Kidney (tissue), 14 donors: ENCODE measurements around the gene KCNJ9. TPM values are rescaled to one million over a fixed set of nuclear protein-coding genes. Genes with fewer than 3 reads are reported as not detected.
"Not testable (repeated sequence)": the region's sequence is repeated elsewhere in the genome, so short reads cannot be mapped to it uniquely, and the experiment has no call there.

Source experiments
- DNase-seq, 5 donors: peaks; one replicate each; pipeline ENCODE4 v3.0.0-alpha.2; 2013 to 2020
- FAIRE-seq: peaks from 2 replicates; lab custom pipeline; 2012; peaks lifted over from hg19 to GRCh38; lab: Jason Lieb, UNC
- H3K27ac ChIP-seq, 2 donors: one replicate each; pipeline ENCODE4 v1.7.0; 2013; ENCODE audit warnings: low read depth in 2 of 2, low read length in 2 of 2, inconsistent platforms in 1 of 2
- H3K27me3 ChIP-seq: one replicate; pipeline ENCODE4 v1.7.1; 2013; ENCODE audit warnings: low read length, inconsistent platforms; ENCODE audit not compliant: control insufficient read depth, insufficient read depth
- H3K36me3 ChIP-seq, 3 donors: one replicate each; pipeline versions ENCODE4 v1.7.0 to v1.7.1; 2013; ENCODE audit warnings: low read length in 3 of 3, control low read depth in 1 of 3, inconsistent platforms in 1 of 3; ENCODE audit not compliant: insufficient read depth in 3 of 3, control insufficient read depth in 2 of 3
- H3K4me1 ChIP-seq, 3 donors: one replicate each; pipeline versions ENCODE4 v1.7.0 to v1.7.1; 2013; ENCODE audit warnings: low read length in 3 of 3, inconsistent platforms in 1 of 3, low read depth in 1 of 3; ENCODE audit not compliant: control insufficient read depth in 2 of 3, insufficient read depth in 2 of 3
- H3K4me3 ChIP-seq, 3 donors: one replicate each; pipeline versions ENCODE4 v1.7.0 to v1.8.1; 2013; ENCODE audit warnings: low read length in 3 of 3, control low read depth in 1 of 3, inconsistent platforms in 1 of 3
- H3K9ac ChIP-seq, 3 donors: one replicate each; pipeline versions ENCODE4 v1.7.0 to v1.7.1; 2013; ENCODE audit warnings: low read length in 3 of 3, control low read depth in 1 of 3, inconsistent platforms in 1 of 3
- H3K9me3 ChIP-seq, 3 donors: one replicate each; pipeline versions ENCODE4 v1.7.0 to v1.7.1; 2013; ENCODE audit warnings: low read length in 3 of 3, control low read depth in 1 of 3, inconsistent platforms in 1 of 3; ENCODE audit not compliant: control insufficient read depth in 2 of 3, insufficient read depth in 1 of 3
- CTCF ChIP-seq: IDR thresholded peaks from 3 replicates; pipeline ENCODE4 v1.5.1; 2012; ENCODE audit warnings: mild to moderate bottlenecking, moderate library complexity, borderline replicate concordance; ENCODE audit not compliant: insufficient read depth; ENCODE audit errors: extremely low read depth
- intact Hi-C: fragments of 100-400 bp; cut with DNase I; formaldehyde crosslinking; loops from one replicate; pipeline ENCODE4 v1.11.1; 2022
- polyA plus RNA-seq: library from polyadenylated mRNA; stranded (reverse); fragments of 350-450 nt; fragmentation: Illumina TruSeq; extraction: RNeasy Lipid Tissue Mini Kit (QIAGEN cat#74804); gene quantifications from one replicate; pipeline ENCODE4 v1.2.3, GENCODE V29; 2014; ENCODE audit warnings: low read depth, low replicate concordance; ENCODE audit not compliant: insufficient read depth
- total RNA-seq: library from RNA; stranded (reverse); fragmentation: NEBNext Ultra II Directional; extraction: Animal tissue kit (Norgen Biotek cat#: 25700); gene quantifications from one replicate; pipeline ENCODE4 v1.2.1, GENCODE V29; 2021
- donor health status: control.
- donor health status: control.
- donor health status: control.
- donor health status: control.
- donor health status: control.
- donor health status: DM: yes; HTN: yes; CAD: no.
- donor health status: Normal renal cell carcinoma (clear cell type).

Gene KCNJ9
- total and polyA plus RNA-seq, 2 donors from 2014 or later = 0.09 TPM; not detected in 1

- intact Hi-C loops = no loop called here
- FAIRE-seq (no peak), DNase-seq (peak in 1 of 5 donors; percentile 32)
- Histone ChIP-seq H3K36me3 (no peaks in the 10 kb centered on the region), H3K9me3 (no peaks in the 10 kb centered on the region), H3K9ac (no peak overlapping the region), H3K27ac (no peak overlapping the region), H3K27me3 (no peaks in the 10 kb centered on the region), H3K4me3 (no peak overlapping the region), H3K4me1 (no peaks in the 10 kb centered on the region)
- TF ChIP-seq CTCF = no peak
Measured at GRCh38 chr1:160124705-160125478, 43.6 kb downstream of the KCNJ9 start.

GRCh38 chr1:160125746-160126145, 44.4 kb downstream of the KCNJ9 start:
- H3K9ac ChIP-seq = no peak overlapping the region
- FAIRE-seq = no peak
- H3K9me3 ChIP-seq = no peaks in the 10 kb centered on the region
- intact Hi-C loops = no loop called here
- H3K4me1 ChIP-seq = no peaks in the 10 kb centered on the region
- no peak for TF ChIP-seq CTCF
- no peak overlapping the region for H3K4me3 ChIP-seq
- H3K27ac ChIP-seq = no peak overlapping the region
- no peaks in the 10 kb centered on the region for H3K36me3 ChIP-seq
- no peaks in the 10 kb centered on the region for H3K27me3 ChIP-seq
- peak in 1 of 5 donors; percentile 2 for DNase-seq

- H3K9ac ChIP-seq, FAIRE-seq, H3K36me3 ChIP-seq, H3K27ac ChIP-seq, H3K4me1 ChIP-seq, intact Hi-C loops, H3K4me3 ChIP-seq, H3K27me3 ChIP-seq, DNase-seq, H3K9me3 ChIP-seq: not testable (repeated sequence)
Measured at GRCh38 chr1:160126342-160126741, 45.0 kb downstream of the KCNJ9 start.

- DNase-seq (peak in 1 of 5 donors; percentile 33), FAIRE-seq (no peak)
- Histone ChIP-seq H3K9me3 (no peaks in the 10 kb centered on the region), H3K27me3 (no peaks in the 10 kb centered on the region), H3K9ac (no peak overlapping the region), H3K27ac (no peak overlapping the region), H3K4me3 (no peak overlapping the region), H3K36me3 (no peaks in the 10 kb centered on the region), H3K4me1 (no peaks in the 10 kb centered on the region)
- intact Hi-C loops = no loop called here
- no peak for TF ChIP-seq CTCF
Measured at GRCh38 chr1:160127381-160127780, 46.0 kb downstream of the KCNJ9 start.
